ENCODE measurements around the gene NUTM2E. TPM values are rescaled to one million over a fixed set of nuclear protein-coding genes. Genes with fewer than 3 reads are reported as not detected.
"Not testable (repeated sequence)": the region's sequence is repeated elsewhere in the genome, so short reads cannot be mapped to it uniquely, and the experiment has no call there.

NUTM2E gene
- total RNA-seq, 1 experiment from 2014 or later = not detected

GRCh38 chr10:79789351-79789750 lies 37.2 kb upstream of the NUTM2E start:
- H2AK5ac ChIP-seq (ENCODE audit: insufficient read length, low read length); H3K4me1 Mint-ChIP-seq; H2BK5ac ChIP-seq (ENCODE audit: insufficient read length, low read length); H3K36me3 Mint-ChIP-seq (ENCODE audit: insufficient read depth in 1 of 3, low read depth in 3 of 3); H3K79me1 ChIP-seq (ENCODE audit: insufficient read depth, low read depth, low read length, poor library complexity, severe bottlenecking); H3K4ac ChIP-seq (ENCODE audit: low read depth, low read length); H3K79me2 ChIP-seq (ENCODE audit: insufficient read depth, low read length); H3K9me3 Mint-ChIP-seq; H4K8ac ChIP-seq (replicated peaks; ENCODE audit: insufficient read length, low read depth, low read length); H4K20me1 ChIP-seq (ENCODE audit: control insufficient read depth, insufficient read depth, insufficient read length); H3K27me3 Mint-ChIP-seq (ENCODE audit: low read depth); H3K27me3 ChIP-seq (ENCODE audit: insufficient read depth, low read length); H3T11ph ChIP-seq (ENCODE audit: low read length); H4K5ac ChIP-seq (ENCODE audit: insufficient read length, low read depth, low read length); DNase-seq; H3K4me2 ChIP-seq (ENCODE audit: insufficient read depth, insufficient read length, low read length); H2BK20ac ChIP-seq (ENCODE audit: low read depth, low read length, poor library complexity, severe bottlenecking); H3K4me1 ChIP-seq (ENCODE audit: insufficient read depth, low read length); H2BK120ac ChIP-seq (ENCODE audit: low read depth, low read length, poor library complexity, severe bottlenecking); H3K18ac ChIP-seq (ENCODE audit: insufficient read length, low read depth, low read length); H3K14ac ChIP-seq (ENCODE audit: insufficient read depth, low read length); H2BK15ac ChIP-seq (ENCODE audit: low read depth, low read length); H2BK12ac ChIP-seq (ENCODE audit: insufficient read length, low read depth, low read length); H2AFZ ChIP-seq (ENCODE audit: low read length); H3K27ac ChIP-seq (ENCODE audit: insufficient read length, low read depth, low read length); H4K91ac ChIP-seq (ENCODE audit: insufficient read length, low read depth, low read length); H3K4me3 Mint-ChIP-seq; H3K23ac ChIP-seq (ENCODE audit: insufficient read length, low read depth, low read length); H3K27ac Mint-ChIP-seq; H3K9me3 ChIP-seq (ENCODE audit: control insufficient read depth, low read depth, low read length); H3K56ac ChIP-seq (ENCODE audit: insufficient read length, low read depth, low read length); H3K9ac ChIP-seq (ENCODE audit: extremely low read depth, insufficient read length, low read length); H3K23me2 ChIP-seq (ENCODE audit: insufficient read length, low read depth, low read length, poor library complexity, severe bottlenecking): not testable (repeated sequence)
- no CpG with 5 or more reads among the region's 2 CpGs for WGBS (ENCODE audit: extremely low coverage, insufficient read length, low lambda C conversion rate)

GRCh38 chr10:79791906-79792517 lies 34.5 kb upstream of the NUTM2E start:
- H2BK12ac ChIP-seq (ENCODE audit: insufficient read length, low read depth, low read length); H3K9ac ChIP-seq (ENCODE audit: extremely low read depth, insufficient read length, low read length); H3K4me1 ChIP-seq (ENCODE audit: insufficient read depth, low read length); H3K23me2 ChIP-seq (ENCODE audit: insufficient read length, low read depth, low read length, poor library complexity, severe bottlenecking); H3K9me3 ChIP-seq (ENCODE audit: control insufficient read depth, low read depth, low read length); DNase-seq; H2BK120ac ChIP-seq (ENCODE audit: low read depth, low read length, poor library complexity, severe bottlenecking); H2BK15ac ChIP-seq (ENCODE audit: low read depth, low read length); H3K23ac ChIP-seq (ENCODE audit: insufficient read length, low read depth, low read length); H3K27ac Mint-ChIP-seq; H2AK5ac ChIP-seq (ENCODE audit: insufficient read length, low read length); H2AFZ ChIP-seq (ENCODE audit: low read length); H3K56ac ChIP-seq (ENCODE audit: insufficient read length, low read depth, low read length); H2BK5ac ChIP-seq (ENCODE audit: insufficient read length, low read length); H3K18ac ChIP-seq (ENCODE audit: insufficient read length, low read depth, low read length); H3K27me3 Mint-ChIP-seq (ENCODE audit: low read depth); H4K8ac ChIP-seq (replicated peaks; ENCODE audit: insufficient read length, low read depth, low read length); H4K5ac ChIP-seq (ENCODE audit: insufficient read length, low read depth, low read length); H4K20me1 ChIP-seq (ENCODE audit: control insufficient read depth, insufficient read depth, insufficient read length); H4K91ac ChIP-seq (ENCODE audit: insufficient read length, low read depth, low read length); H3K4me1 Mint-ChIP-seq; H3K4me2 ChIP-seq (ENCODE audit: insufficient read depth, insufficient read length, low read length); H3K36me3 Mint-ChIP-seq (ENCODE audit: insufficient read depth in 1 of 3, low read depth in 3 of 3); H3K79me2 ChIP-seq (ENCODE audit: insufficient read depth, low read length); H3K27me3 ChIP-seq (ENCODE audit: insufficient read depth, low read length); H3K4me3 Mint-ChIP-seq; H3K14ac ChIP-seq (ENCODE audit: insufficient read depth, low read length); H3K27ac ChIP-seq (ENCODE audit: insufficient read length, low read depth, low read length); H3T11ph ChIP-seq (ENCODE audit: low read length); H3K9me3 Mint-ChIP-seq; H3K4ac ChIP-seq (ENCODE audit: low read depth, low read length); H2BK20ac ChIP-seq (ENCODE audit: low read depth, low read length, poor library complexity, severe bottlenecking); H3K79me1 ChIP-seq (ENCODE audit: insufficient read depth, low read depth, low read length, poor library complexity, severe bottlenecking): not testable (repeated sequence)
- no CpG with 5 or more reads among the region's 4 CpGs for WGBS (ENCODE audit: extremely low coverage, insufficient read length, low lambda C conversion rate)
